NCI-H82 treated with DMSO at 0.1 percent for 48 hours (cell line): Measurements from ENCODE around the gene CALM1.

Experiments
- DNase-seq: peaks from one replicate; lab custom pipeline; 2025; ENCODE audit not compliant: unreplicated experiment; lab: John Stamatoyannopoulos, UW

Gene CALM1

GRCh38 chr14:90440592-90440991 is 43.8 kb downstream of the CALM1 start:
- no peak for DNase-seq

- DNase-seq: peak; percentile 14
Observed at GRCh38 chr14:90442388-90442787, 45.6 kb downstream of the CALM1 start.

GRCh38 chr14:90443161-90444076 is 46.6 kb downstream of the CALM1 start:
- DNase-seq: peak; percentile 93

GRCh38 chr14:90444077-90444696 is 47.4 kb downstream of the CALM1 start:
- DNase-seq: no peak

GRCh38 chr14:90445011-90445410 is 48.2 kb downstream of the CALM1 start:
- no peak for DNase-seq

- DNase-seq: no peak
Observed at GRCh38 chr14:90446405-90446804, 49.6 kb downstream of the CALM1 start.

- DNase-seq: no peak
Observed at GRCh38 chr14:90447720-90448497, 51.1 kb downstream of the CALM1 start.

GRCh38 chr14:90449411-90449810 is 52.6 kb downstream of the CALM1 start:
- no peak for DNase-seq

- no peak for DNase-seq
Observed at GRCh38 chr14:90450151-90450550, 53.3 kb downstream of the CALM1 start.

GRCh38 chr14:90450667-90451066 is 53.8 kb downstream of the CALM1 start:
- DNase-seq: no peak

GRCh38 chr14:90451443-90451842 is 54.6 kb downstream of the CALM1 start:
- DNase-seq: no peak

- DNase-seq: no peak
Observed at GRCh38 chr14:90451961-90452360, 55.1 kb downstream of the CALM1 start.

GRCh38 chr14:90452366-90452765 is 55.5 kb downstream of the CALM1 start:
- DNase-seq: no peak

GRCh38 chr14:90453401-90453951 is 56.6 kb downstream of the CALM1 start:
- no peak for DNase-seq

- DNase-seq: peak; percentile 77
Observed at GRCh38 chr14:90454041-90455000, 57.5 kb downstream of the CALM1 start.

GRCh38 chr14:90455100-90455571 is 58.3 kb downstream of the CALM1 start:
- DNase-seq: no peak

GRCh38 chr14:90456551-90456950 is 59.7 kb downstream of the CALM1 start:
- no peak for DNase-seq

- DNase-seq: no peak
Observed at GRCh38 chr14:90457186-90457585, 60.4 kb downstream of the CALM1 start.
